Thyroid gland (tissue), 4 donors: ENCODE measurements around the gene RIPK3.

Experiments used
- POLR2A ChIP-seq, 2 donors: fragments of 450-650 bp; IDR thresholded peaks; one replicate each; pipeline ENCODE4 v1.6.1; 2017; ENCODE audit warnings: antibody characterized with exemption in 2 of 2, mild to moderate bottlenecking in 2 of 2, moderate library complexity in 1 of 2
- TF ChIP-seq, protein P1 (sequence below), 6 experiments: fragments of 200-600 bp in 3 of 6; fragments of 450-650 bp in 3 of 6; sonication (generic) in 3 of 6; IDR thresholded peaks; one replicate each; pipeline ENCODE4 v1.5.1; 2016 to 2019; ENCODE audit warnings: antibody characterized with exemption in 6 of 6, mild to moderate bottlenecking in 2 of 6, inconsistent platforms in 1 of 6, moderate library complexity in 1 of 6

GRCh38 chr14:24300326-24300980 is 39.3 kb downstream of the RIPK3 start:
- TF ChIP-seq, protein P1, sequence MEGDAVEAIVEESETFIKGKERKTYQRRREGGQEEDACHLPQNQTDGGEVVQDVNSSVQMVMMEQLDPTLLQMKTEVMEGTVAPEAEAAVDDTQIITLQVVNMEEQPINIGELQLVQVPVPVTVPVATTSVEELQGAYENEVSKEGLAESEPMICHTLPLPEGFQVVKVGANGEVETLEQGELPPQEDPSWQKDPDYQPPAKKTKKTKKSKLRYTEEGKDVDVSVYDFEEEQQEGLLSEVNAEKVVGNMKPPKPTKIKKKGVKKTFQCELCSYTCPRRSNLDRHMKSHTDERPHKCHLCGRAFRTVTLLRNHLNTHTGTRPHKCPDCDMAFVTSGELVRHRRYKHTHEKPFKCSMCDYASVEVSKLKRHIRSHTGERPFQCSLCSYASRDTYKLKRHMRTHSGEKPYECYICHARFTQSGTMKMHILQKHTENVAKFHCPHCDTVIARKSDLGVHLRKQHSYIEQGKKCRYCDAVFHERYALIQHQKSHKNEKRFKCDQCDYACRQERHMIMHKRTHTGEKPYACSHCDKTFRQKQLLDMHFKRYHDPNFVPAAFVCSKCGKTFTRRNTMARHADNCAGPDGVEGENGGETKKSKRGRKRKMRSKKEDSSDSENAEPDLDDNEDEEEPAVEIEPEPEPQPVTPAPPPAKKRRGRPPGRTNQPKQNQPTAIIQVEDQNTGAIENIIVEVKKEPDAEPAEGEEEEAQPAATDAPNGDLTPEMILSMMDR (IDR thresholded peaks at IDR 0.05): no peak
- TF ChIP-seq POLR2A (IDR thresholded peaks at IDR 0.05): no peak
